Ammon's horn (tissue), 1 donor: ENCODE data around the gene BST2.
A peak's percentile ranks its signal among the peaks of the same experiment; 100 is the strongest.

Experiments
- DNase-seq: peaks from one replicate; pipeline ENCODE4 v3.0.0-alpha.2; 2016; ENCODE audit warnings: low spot score

BST2 gene, protein sequence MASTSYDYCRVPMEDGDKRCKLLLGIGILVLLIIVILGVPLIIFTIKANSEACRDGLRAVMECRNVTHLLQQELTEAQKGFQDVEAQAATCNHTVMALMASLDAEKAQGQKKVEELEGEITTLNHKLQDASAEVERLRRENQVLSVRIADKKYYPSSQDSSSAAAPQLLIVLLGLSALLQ

GRCh38 chr19:17405250-17406045, at the start of gene BST2:
Gene BST2 (minus strand): TSS chr19:17405630. CDS start chr19:17405575, 55 bp downstream.
- peak; percentile 75 for DNase-seq

GRCh38 chr19:17454576-17455071, 49.2 kb upstream of the BST2 start:
- DNase-seq: no peak

- no peak for DNase-seq
Observed at GRCh38 chr19:17451820-17452219, 46.4 kb upstream of the BST2 start.

GRCh38 chr19:17450264-17451075, 45.0 kb upstream of the BST2 start:
- no peak for DNase-seq

- no peak for DNase-seq
Observed at GRCh38 chr19:17448131-17448967, 42.9 kb upstream of the BST2 start, which contains the start of gene TMEM221. Gene TMEM221 (minus strand): TSS chr19:17448668. CDS start chr19:17448462, 206 bp downstream.

- DNase-seq: no peak
Observed at GRCh38 chr19:17447704-17448130, 42.3 kb upstream of the BST2 start.

DNA sequence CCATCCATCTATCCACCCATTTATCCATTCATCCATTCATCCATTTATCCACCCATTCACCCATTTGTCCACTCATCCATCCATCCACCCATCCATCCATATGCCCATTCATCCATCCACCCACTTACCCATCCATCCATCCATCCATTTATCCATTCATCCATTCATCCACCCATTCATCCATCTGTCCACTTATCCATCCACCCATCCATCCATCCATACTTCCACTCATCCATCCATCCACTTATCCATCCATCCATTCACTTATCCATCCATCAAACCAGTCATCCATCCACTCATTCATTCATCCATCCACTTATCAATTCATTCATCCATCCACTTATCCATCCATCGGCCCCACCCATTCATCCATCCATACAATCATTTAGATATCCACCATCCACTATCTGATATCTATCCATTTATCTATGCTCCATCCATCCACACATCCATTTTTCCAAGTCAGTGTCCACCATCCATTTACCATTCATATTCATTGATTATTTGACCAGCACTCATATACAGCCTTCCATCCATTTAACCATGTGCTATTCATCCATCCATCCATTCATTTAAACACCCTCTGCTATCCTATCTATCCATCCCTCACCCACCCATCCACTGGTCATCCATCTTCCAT, 40.2 kb upstream of the BST2 start:
- no peak for DNase-seq

- DNase-seq: no peak
Observed at GRCh38 chr19:17441241-17442021, 36.0 kb upstream of the BST2 start.

- no peak for DNase-seq
Observed at GRCh38 chr19:17436874-17437267, 31.4 kb upstream of the BST2 start.

DNA sequence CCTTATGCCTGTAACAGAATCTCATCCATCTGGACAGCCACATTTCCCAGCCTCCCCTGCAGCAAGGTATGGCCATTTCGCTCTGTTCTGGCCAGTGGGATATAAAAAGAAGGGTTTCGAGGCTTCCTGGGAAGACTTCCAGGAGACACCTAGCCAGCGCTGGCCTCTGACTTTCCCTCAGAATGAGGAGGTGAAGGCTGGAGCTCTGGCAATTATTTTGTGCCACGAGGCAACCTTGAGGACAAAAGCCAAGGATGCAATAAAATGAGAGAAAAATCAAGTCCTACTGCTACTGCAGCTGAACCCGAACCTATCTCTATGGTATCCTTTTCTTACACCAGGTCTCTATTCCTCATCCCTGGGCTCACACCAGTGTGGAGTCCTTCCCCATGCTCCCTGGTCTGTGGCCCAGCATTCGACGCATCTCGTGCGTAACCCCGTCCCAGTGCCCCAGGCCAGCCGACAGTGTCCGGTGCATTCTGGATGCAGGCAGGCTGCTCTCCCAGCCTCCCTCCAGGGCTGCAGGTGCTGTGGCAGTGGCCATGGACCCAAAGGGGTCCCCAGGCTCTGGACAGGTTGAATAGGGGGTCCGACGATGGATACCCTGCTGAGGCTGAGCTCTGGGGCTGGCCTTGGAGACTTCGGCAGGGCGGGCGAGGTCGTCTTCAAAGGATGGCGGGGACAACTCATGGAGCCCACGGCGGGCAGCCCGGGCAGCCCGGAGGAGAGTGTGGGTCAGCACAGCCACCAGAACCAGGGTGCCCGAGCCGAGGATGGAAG, 30.9 kb upstream of the BST2 start:
- no peak for DNase-seq

- no peak for DNase-seq
Observed at GRCh38 chr19:17435218-17435617, 29.8 kb upstream of the BST2 start.

DNA sequence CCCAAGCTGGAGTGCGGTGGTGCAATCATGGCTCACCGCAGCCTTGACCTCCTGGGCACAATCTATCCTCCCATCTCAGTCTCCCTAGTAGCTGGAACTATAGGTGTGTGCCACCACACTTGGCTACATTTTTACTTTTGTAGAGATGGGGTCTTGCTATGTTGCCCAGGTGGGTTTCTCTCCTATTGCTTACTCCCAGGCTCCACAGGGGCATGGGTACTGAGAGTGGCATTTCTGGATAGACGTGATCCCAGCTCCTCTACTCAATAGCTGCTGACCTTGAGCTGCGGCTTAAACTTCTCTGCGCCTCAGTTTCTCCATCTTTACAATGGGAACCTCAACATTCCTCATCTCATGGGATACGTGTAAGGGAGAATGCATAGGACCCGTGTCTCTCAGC, 26.0 kb upstream of the BST2 start:
- no peak for DNase-seq

- DNase-seq: no peak
Observed at GRCh38 chr19:17429641-17430113, 24.2 kb upstream of the BST2 start.

DNA sequence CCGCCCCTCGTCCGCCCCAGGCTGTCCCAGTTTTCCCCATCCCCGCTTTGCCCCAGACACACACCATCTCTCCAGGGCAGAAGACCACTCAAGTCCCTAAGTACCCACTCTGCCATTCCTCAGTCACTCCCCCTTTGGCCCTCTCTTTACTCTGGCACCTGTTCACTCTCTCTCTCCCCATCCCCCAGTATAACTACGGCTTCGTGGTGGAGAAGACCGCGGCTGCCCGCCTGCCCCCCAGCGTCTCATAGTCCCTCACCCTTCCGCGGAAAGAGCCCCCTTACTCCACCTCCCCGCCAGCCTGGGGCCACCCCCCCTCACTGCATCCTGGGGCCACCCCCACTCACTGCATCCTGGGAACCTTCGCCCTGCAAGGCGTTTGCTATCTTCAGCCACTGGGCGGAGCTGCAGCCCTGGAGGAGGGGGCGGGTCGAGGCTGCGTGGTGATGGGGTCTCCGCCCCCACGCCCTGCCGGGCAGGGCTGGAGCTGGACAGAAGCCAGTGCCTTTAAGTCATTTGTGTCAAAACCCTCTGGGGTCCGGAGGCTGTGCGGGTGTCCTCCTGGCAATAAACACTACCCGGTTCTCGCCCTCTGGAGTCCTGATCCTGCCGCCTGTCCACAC, 19.4 kb upstream of the BST2 start:
- peak; percentile 37 for DNase-seq

DNA sequence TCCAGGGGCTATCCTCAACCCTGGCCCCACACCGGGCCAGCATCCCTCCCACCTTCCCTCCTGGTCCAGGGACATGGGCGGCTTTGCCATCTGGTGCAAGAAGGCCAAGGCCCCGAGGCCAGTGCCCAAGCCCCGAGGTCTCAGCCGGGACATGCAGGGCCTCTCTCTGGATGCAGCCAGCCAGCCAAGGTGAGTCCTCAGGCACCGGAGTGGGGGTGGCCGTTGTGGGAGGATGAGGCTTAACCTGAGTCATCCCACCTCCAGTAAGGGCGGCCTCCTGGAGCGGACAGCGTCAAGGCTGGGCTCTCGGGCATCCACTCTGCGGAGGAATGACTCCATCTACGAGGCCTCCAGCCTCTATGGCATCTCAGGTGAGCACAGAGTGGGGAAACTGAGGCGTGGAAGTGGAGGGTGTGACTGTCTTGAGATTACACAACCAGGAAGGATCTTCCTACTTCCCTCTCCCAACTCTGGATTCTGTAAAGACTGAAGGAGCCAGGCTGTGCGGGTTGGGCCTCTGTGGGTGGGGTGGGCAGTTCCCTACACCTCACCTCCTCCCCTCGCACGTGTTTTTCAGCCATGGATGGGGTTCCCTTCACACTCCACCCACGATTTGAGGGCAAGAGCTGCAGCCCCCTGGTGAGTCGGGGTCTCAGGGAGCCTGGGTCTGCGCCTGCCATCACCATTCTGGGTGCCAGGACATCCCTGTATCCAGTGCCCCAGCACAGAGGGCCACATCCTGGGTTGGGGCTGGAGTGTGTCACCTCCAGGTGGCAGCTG, 18.2 kb upstream of the BST2 start:
- no peak for DNase-seq

GRCh38 chr19:17421942-17422341, 16.5 kb upstream of the BST2 start:
- DNase-seq: no peak

- peak; percentile 29 for DNase-seq
Observed at GRCh38 chr19:17420475-17420924, 15.1 kb upstream of the BST2 start.
